GM18951 (cell line): ENCODE results near the gene RBM19.
"Not testable (repeated sequence)": the region's sequence is repeated elsewhere in the genome, so short reads cannot be mapped to it uniquely, and the experiment has no call there.

ENCODE experiments used
- POLR2A ChIP-seq: IDR thresholded peaks from 4 replicates; pipeline ENCODE4 v1.6.1; 2011; ENCODE audit warnings: mild to moderate bottlenecking; ENCODE audit not compliant: insufficient read length, insufficient read depth; ENCODE audit errors: extremely low read depth
- in situ Hi-C: fragments of 300-500 bp; cut with MboI; formaldehyde crosslinking; loops from one replicate; pipeline ENCODE4 v1.12.0; 2022; ENCODE audit warnings: low sequenced_read_pairs, mixed read lengths, inconsistent platforms; ENCODE audit not compliant: unreplicated experiment

Gene RBM19

GRCh38 chr12:113812411-113813228 is 153.5 kb downstream of the RBM19 start:
- in situ Hi-C loops, result no loop called here
- no peak for TF ChIP-seq POLR2A

- in situ Hi-C loops, result not testable (repeated sequence)
Measured at GRCh38 chr12:113809462-113810220, 156.5 kb downstream of the RBM19 start.

DNA sequence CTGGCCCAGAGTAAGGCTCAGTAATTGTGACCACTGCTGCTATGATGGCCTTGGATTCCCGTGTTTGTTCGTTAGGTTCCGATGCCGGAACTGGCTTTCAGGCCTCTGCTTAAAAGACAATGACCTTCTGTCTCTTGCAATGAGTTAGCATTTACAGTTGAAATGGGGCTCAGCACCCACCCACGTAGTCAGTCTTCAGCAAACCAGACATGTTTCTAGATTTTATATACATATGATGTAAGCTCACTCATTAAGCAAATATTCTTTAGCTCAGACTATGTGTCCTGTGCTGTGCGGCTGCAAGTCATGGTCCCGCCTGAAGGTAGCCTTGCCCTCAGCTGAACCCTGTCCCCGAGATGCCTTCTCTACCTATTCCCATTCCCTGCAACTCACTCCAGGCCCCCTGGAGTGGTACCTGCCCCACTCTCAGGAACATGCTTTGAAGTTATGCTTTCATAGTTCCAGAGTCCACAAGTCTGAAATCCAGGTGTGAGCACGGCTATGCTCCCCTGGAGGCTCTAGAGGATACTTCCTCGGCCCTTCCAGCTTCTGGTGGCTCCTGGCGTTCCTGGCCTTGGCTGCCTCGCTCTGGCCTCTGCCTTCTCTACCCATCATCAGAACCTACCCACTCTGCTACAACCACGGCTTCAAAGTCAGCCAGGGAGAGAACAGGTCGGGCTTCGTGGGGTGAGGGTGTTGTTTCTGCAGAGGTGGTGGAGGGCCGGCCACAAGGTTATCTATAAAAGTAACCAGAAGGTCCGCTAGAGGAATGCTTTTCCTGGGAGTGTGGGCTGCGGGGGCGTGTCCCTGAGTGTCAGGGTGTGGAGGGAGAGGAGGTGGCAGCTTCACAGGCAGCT is 157.8 kb downstream of the RBM19 start:
- in situ Hi-C loops, result no loop called here

GRCh38 chr12:113805673-113806072 is 160.5 kb downstream of the RBM19 start:
- no peak for TF ChIP-seq POLR2A
- in situ Hi-C loops, result no loop called here

More for the DNA sequence above, 157.8 kb downstream of the RBM19 start:
- TF ChIP-seq POLR2A, result no peak

- in situ Hi-C loops, result no loop called here
- TF ChIP-seq POLR2A, result no peak
Measured at GRCh38 chr12:113804961-113805600, 161.0 kb downstream of the RBM19 start.

GRCh38 chr12:113803759-113804140 is 162.4 kb downstream of the RBM19 start:
- TF ChIP-seq POLR2A, result no peak
- in situ Hi-C loops, result no loop called here

- TF ChIP-seq POLR2A, result no peak
- in situ Hi-C loops, result no loop called here
Measured at GRCh38 chr12:113802966-113803758, 163.0 kb downstream of the RBM19 start.

GRCh38 chr12:113802000-113802749 is 163.9 kb downstream of the RBM19 start:
- in situ Hi-C loops, result no loop called here
- no peak for TF ChIP-seq POLR2A

- no peak for TF ChIP-seq POLR2A
- in situ Hi-C loops, result no loop called here
Measured at GRCh38 chr12:113800201-113800600, 165.9 kb downstream of the RBM19 start.

DNA sequence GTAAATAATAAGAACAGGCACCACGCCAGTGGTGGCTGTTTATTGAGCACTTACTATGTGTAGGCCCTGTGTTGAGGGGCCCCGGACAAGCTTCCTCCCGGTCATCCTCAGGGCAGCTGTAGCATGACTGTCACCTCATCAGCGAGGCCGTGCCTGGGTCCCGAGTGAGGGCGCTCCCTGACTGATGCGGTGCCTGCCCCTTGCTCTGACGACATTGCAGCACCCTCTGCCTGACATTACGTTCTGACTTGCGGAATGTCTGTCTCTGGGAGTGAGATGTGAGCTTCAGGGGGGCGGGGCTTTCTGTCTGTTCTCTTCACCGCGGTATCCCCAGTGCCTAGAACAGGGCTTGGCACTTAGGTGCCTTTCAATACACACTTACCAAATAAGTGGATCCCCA is 167.6 kb downstream of the RBM19 start:
- no peak for TF ChIP-seq POLR2A
- in situ Hi-C loops, result no loop called here

DNA sequence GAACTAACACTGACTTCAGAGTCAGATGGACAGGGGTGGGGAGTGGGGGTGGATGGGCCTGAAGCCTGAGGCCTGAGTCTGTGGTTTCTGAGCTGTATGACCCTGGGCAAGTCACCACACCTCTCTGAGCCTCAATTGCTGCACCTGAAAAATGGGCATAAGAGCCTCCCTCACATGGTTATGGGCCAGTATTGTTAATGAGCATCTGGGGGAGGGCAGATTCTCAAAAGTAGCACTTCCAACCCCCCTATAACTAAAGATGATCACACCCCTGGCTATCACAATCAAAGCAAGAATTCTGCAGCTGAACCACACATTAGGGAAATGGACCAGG is 168.6 kb downstream of the RBM19 start:
- TF ChIP-seq POLR2A, result no peak
- in situ Hi-C loops, result no loop called here
